ENCODE results near the gene PDS5B. TPM values are rescaled to one million over a fixed set of nuclear protein-coding genes. Genes with fewer than 3 reads are reported as not detected.

The PDS5B gene
- total and polyA plus RNA-seq, 2 of the 8 experiments (the other 6 are each of a cell fraction or from before 2014, with no cell fraction given), result 5.5 to 54.6 TPM

DNA sequence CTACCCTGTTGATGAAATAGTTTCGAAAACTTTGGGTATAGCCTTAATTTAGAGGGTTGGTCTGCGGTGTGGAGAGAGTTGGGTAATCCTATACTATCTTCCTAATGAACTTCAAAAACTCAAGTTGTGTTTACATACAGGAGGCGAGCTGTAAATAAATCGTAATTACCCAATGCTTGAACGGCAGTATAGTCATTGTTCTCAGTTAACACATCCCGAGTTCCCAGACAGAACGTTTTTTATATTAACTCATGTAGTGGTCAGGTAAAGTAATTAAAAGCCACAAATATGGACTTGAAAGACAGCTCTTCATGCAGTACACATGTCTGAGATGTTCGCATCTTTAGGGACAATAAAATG is 1.5 kb downstream of the PDS5B start:
- no peaks in the 10 kb centered on the region for H3K27me3 ChIP-seq (replicated peaks in 1 of 4; ENCODE audit: control insufficient read depth in 3 of 4, extremely low read depth in 1 of 4, insufficient read depth in 3 of 4, low read length in 3 of 4)
- no peak overlapping the region for H3K27ac ChIP-seq (ENCODE audit: low read depth, low read length)
- H4K5ac ChIP-seq (ENCODE audit: insufficient read length, low read depth, low read length), result no peak overlapping the region
- H3K79me2 ChIP-seq (ENCODE audit: control insufficient read depth in 1 of 2, insufficient read depth in 2 of 2, low read length in 2 of 2), result peaks cover 0 to 56% of the 10 kb centered on the region in 2 experiments; a peak in 3 of 4 replicates
- peak overlapping the region; percentile 76 for H3K4ac ChIP-seq (replicated peaks; ENCODE audit: insufficient read length, low read depth, low read length)
- peaks cover 0 to 8% of the 10 kb centered on the region in 2 experiments for H4K20me1 ChIP-seq (replicated peaks in 1 of 2; ENCODE audit: control insufficient read depth in 1 of 2, insufficient read depth in 2 of 2, low read length in 2 of 2)
- peaks cover 5% of the 10 kb centered on the region for H3K79me1 ChIP-seq (ENCODE audit: low read depth, low read length)
- H2BK120ac ChIP-seq (replicated peaks; ENCODE audit: low read depth, low read length), result no peak overlapping the region
- no peak overlapping the region for H2AK5ac ChIP-seq (ENCODE audit: low read depth, low read length)
- DNase-seq (ENCODE audit: low read depth in 1 of 2, low spot score in 2 of 2), result no peak
- H2AFZ ChIP-seq (ENCODE audit: low read length), result no peak overlapping the region
- H3K23me2 ChIP-seq (ENCODE audit: low read depth, low read length), result peaks cover 10% of the 10 kb centered on the region
- ChIA-PET POLR2A (ENCODE audit: partially characterized antibody) (interaction anchor here (0.8 to 2.1 kb wide), 5 partner anchors 11 to 273 kb away, joined by 3 to 7 read pairs (median 4); partner anchors contain the start of genes BRCA2 and ZAR1L), CTCF (ENCODE audit: partially characterized antibody) (interaction anchor here (0.8 to 2.3 kb wide), 12 partner anchors 9 to 206 kb away, joined by 3 to 21 read pairs (median 5); no protein-coding TSS in a partner anchor)
- no peak overlapping the region for H2BK5ac ChIP-seq (ENCODE audit: low read depth, low read length)
- H3K36me3 ChIP-seq (ENCODE audit: control insufficient read depth in 2 of 4, insufficient read depth in 4 of 4, low read length in 3 of 4), result no peaks in the 10 kb centered on the region
- H3K4me2 ChIP-seq (ENCODE audit: insufficient read depth in 1 of 2, low read depth in 2 of 2, low read length in 2 of 2), result peak overlapping the region; percentile 70 to 73
- FAIRE-seq, result peak; percentile 50
- 13% methylated on average over 8 of the region's 8 CpGs; no CpG with 5 or more reads in 1 of the 2 experiments for WGBS, 2 experiments (ENCODE audit: extremely low coverage in 1 of 2, insufficient coverage in 1 of 2, insufficient read length in 1 of 2, insufficient replicate concordance in 2 of 2, low coverage in 1 of 2, low lambda C conversion rate in 2 of 2, missing lambda C conversion rate in 1 of 2)
- H2BK20ac ChIP-seq (ENCODE audit: low read length), result no peak overlapping the region
- no peak overlapping the region for H2BK15ac ChIP-seq (ENCODE audit: low read length)
- no peak overlapping the region for H4K91ac ChIP-seq (replicated peaks; ENCODE audit: insufficient read length, low read length)
- peak overlapping the region; percentile 70 to 99 (median 96) for H3K4me3 ChIP-seq (ENCODE audit: extremely low read depth in 1 of 4, insufficient read depth in 2 of 4, low read depth in 3 of 4, low read length in 4 of 4)
- H4K8ac ChIP-seq (ENCODE audit: extremely low read depth, insufficient read depth, low read length), result no peak overlapping the region
- H3K4me1 ChIP-seq (replicated peaks in 1 of 4; ENCODE audit: control insufficient read depth in 3 of 4, insufficient read depth in 4 of 4, low read length in 3 of 4), result peaks cover 0 to 5% (median 2%) of the 10 kb centered on the region in 4 experiments; a peak in 1 of 7 replicates
- H3K9ac ChIP-seq (replicated peaks in 1 of 4; ENCODE audit: extremely low read depth in 1 of 4, low read depth in 3 of 4, low read length in 3 of 4), result peak overlapping the region in 3 of 4 experiments; percentile 42 to 85 (median 77); a peak in 5 of 7 replicates
- no peak for TF ChIP-seq KDM4A (IDR thresholded peaks at IDR 0.05; ENCODE audit: low read depth, low read length, severe bottlenecking)
- peak; percentile 19; the same call in 1 of the 2 replicates for TF ChIP-seq CEBPB (IDR thresholded peaks at IDR 0.05; ENCODE audit: low read depth, low read length)
- no peak overlapping the region for H3K18ac ChIP-seq (ENCODE audit: extremely low read depth, low read length)
- H3K56ac ChIP-seq (replicated peaks; ENCODE audit: insufficient read length, low read depth, low read length), result no peak overlapping the region
- H2BK12ac ChIP-seq (ENCODE audit: low read depth, low read length), result no peak overlapping the region
- no peak overlapping the region for H3K14ac ChIP-seq (ENCODE audit: insufficient read length)
- H3K9me3 ChIP-seq (ENCODE audit: insufficient read depth in 2 of 2, low read depth in 1 of 2, low read length in 1 of 2), result no peaks in the 10 kb centered on the region
- H3K23ac ChIP-seq (ENCODE audit: insufficient read length), result no peak overlapping the region

Measured in H1 (cell line).